Astrocyte (in vitro differentiated cells and primary cell): Measurements from ENCODE around the gene SMIM34. TPM values are rescaled to one million over a fixed set of nuclear protein-coding genes. Genes with fewer than 3 reads are reported as not detected.
"Not testable (repeated sequence)": the region's sequence is repeated elsewhere in the genome, so short reads cannot be mapped to it uniquely, and the experiment has no call there.

Experiments used
- DNase-seq: peaks from one replicate; pipeline ENCODE4 v3.0.0-alpha.2; 2010; ENCODE audit warnings: low read depth
- FAIRE-seq: peaks from 2 replicates; lab custom pipeline; 2011; peaks lifted over from hg19 to GRCh38; lab: Jason Lieb, UNC
- H2AFZ ChIP-seq: 2 replicates; pipeline ENCODE4 v1.6.0; 2012; ENCODE audit warnings: low read depth, low read length, inconsistent platforms
- H3K27ac ChIP-seq: 2 replicates; pipeline ENCODE4 v1.5.1; 2011; ENCODE audit warnings: low read depth, low read length, inconsistent platforms
- H3K27me3 ChIP-seq: 2 replicates; pipeline ENCODE4 v1.6.0; 2011; ENCODE audit warnings: low read length, inconsistent platforms; ENCODE audit not compliant: insufficient read depth
- H3K36me3 ChIP-seq: 2 replicates; pipeline ENCODE4 v1.5.1; 2011; ENCODE audit warnings: low read length, inconsistent platforms; ENCODE audit not compliant: insufficient read depth
- H3K4me1 ChIP-seq: 2 replicates; pipeline ENCODE4 v1.5.1; 2011; ENCODE audit warnings: low read length, inconsistent platforms; ENCODE audit not compliant: insufficient read depth
- H3K4me2 ChIP-seq: 2 replicates; pipeline ENCODE4 v1.6.0; 2012; ENCODE audit warnings: low read length, inconsistent platforms
- H3K4me3 ChIP-seq: 2 replicates; pipeline ENCODE4 v1.5.1; 2011; ENCODE audit warnings: low read depth, mild to moderate bottlenecking, low read length, inconsistent platforms; ENCODE audit not compliant: insufficient read depth
- H3K79me2 ChIP-seq: 2 replicates; pipeline ENCODE4 v1.6.0; 2012; ENCODE audit warnings: mild to moderate bottlenecking, low read length, inconsistent platforms; ENCODE audit not compliant: insufficient read depth
- H3K9ac ChIP-seq: 2 replicates; pipeline ENCODE4 v1.6.0; 2012; ENCODE audit warnings: mild to moderate bottlenecking, low read length, inconsistent platforms
- H3K9me3 ChIP-seq: 2 replicates; pipeline ENCODE4 v1.5.1; 2012; ENCODE audit warnings: low read depth, mild to moderate bottlenecking, low read length, inconsistent platforms; ENCODE audit not compliant: insufficient read depth
- H4K20me1 ChIP-seq: 2 replicates; pipeline ENCODE4 v1.6.0; 2012; ENCODE audit warnings: low read length, inconsistent platforms; ENCODE audit not compliant: insufficient read depth
- H3K27ac Mint-ChIP-seq: one replicate; pipeline ENCODE4 v1.8.0; 2021; ENCODE audit warnings: mild to moderate bottlenecking, mixed read lengths; ENCODE audit not compliant: unreplicated experiment
- H3K27me3 Mint-ChIP-seq: one replicate; pipeline ENCODE4 v1.8.0; 2021; ENCODE audit warnings: low read depth, mixed read lengths; ENCODE audit not compliant: unreplicated experiment
- H3K36me3 Mint-ChIP-seq: one replicate; pipeline ENCODE4 v1.8.0; 2021; ENCODE audit warnings: low read depth, mixed read lengths; ENCODE audit not compliant: unreplicated experiment
- H3K4me1 Mint-ChIP-seq: one replicate; pipeline ENCODE4 v1.8.0; 2021; ENCODE audit warnings: low read depth, mixed read lengths; ENCODE audit not compliant: unreplicated experiment
- H3K4me3 Mint-ChIP-seq: one replicate; pipeline ENCODE4 v1.8.0; 2021; ENCODE audit warnings: mild to moderate bottlenecking, moderate library complexity, mixed read lengths; ENCODE audit not compliant: unreplicated experiment
- H3K9me3 Mint-ChIP-seq: one replicate; pipeline ENCODE4 v1.8.0; 2021; ENCODE audit warnings: mild to moderate bottlenecking, mixed read lengths; ENCODE audit not compliant: unreplicated experiment
- total RNA-seq: library from RNA; stranded (reverse); gene quantifications from 2 replicates; pipeline ENCODE4 v1.2.1, GENCODE V29; 2021

The SMIM34 gene
- total RNA-seq, 1 donor from 2014 or later = not detected

- H3K9me3 Mint-ChIP-seq, H3K4me3 Mint-ChIP-seq, H4K20me1 ChIP-seq, H3K27ac ChIP-seq, H3K4me1 Mint-ChIP-seq, H3K27me3 ChIP-seq, FAIRE-seq, H3K36me3 ChIP-seq, H3K27ac Mint-ChIP-seq, H3K36me3 Mint-ChIP-seq, H3K4me3 ChIP-seq, H3K79me2 ChIP-seq, H3K9me3 ChIP-seq, H3K27me3 Mint-ChIP-seq, H3K4me1 ChIP-seq, DNase-seq, H3K4me2 ChIP-seq, H2AFZ ChIP-seq, H3K9ac ChIP-seq: not testable (repeated sequence)
Observed at GRCh38 chr21:34383724-34384415, 39.9 kb downstream of the SMIM34 start.

- not testable (repeated sequence) for H3K9me3 Mint-ChIP-seq, H3K79me2 ChIP-seq, H2AFZ ChIP-seq, H3K27ac Mint-ChIP-seq, H3K36me3 ChIP-seq, H3K4me3 ChIP-seq, H4K20me1 ChIP-seq, H3K9me3 ChIP-seq, FAIRE-seq, H3K27me3 ChIP-seq, H3K4me3 Mint-ChIP-seq, H3K4me1 ChIP-seq, H3K4me1 Mint-ChIP-seq, DNase-seq, H3K27ac ChIP-seq, H3K27me3 Mint-ChIP-seq, H3K9ac ChIP-seq, H3K4me2 ChIP-seq, H3K36me3 Mint-ChIP-seq
Observed at GRCh38 chr21:34383138-34383537, 40.6 kb downstream of the SMIM34 start.

- not testable (repeated sequence) for H3K27me3 Mint-ChIP-seq, DNase-seq, FAIRE-seq, H3K4me3 Mint-ChIP-seq, H3K4me3 ChIP-seq, H3K9me3 Mint-ChIP-seq, H3K4me2 ChIP-seq, H3K36me3 ChIP-seq, H3K9me3 ChIP-seq, H3K36me3 Mint-ChIP-seq, H3K4me1 ChIP-seq, H3K4me1 Mint-ChIP-seq, H3K27ac Mint-ChIP-seq, H3K27ac ChIP-seq, H4K20me1 ChIP-seq, H3K27me3 ChIP-seq, H3K9ac ChIP-seq, H3K79me2 ChIP-seq, H2AFZ ChIP-seq
Observed at GRCh38 chr21:34375619-34375972, 48.2 kb downstream of the SMIM34 start.

- not testable (repeated sequence) for H3K27me3 Mint-ChIP-seq, H3K9ac ChIP-seq, H3K4me3 Mint-ChIP-seq, H3K9me3 ChIP-seq, H3K4me1 Mint-ChIP-seq, H3K4me3 ChIP-seq, H3K27ac ChIP-seq, H3K27ac Mint-ChIP-seq, H3K9me3 Mint-ChIP-seq, H2AFZ ChIP-seq, FAIRE-seq, H3K79me2 ChIP-seq, H4K20me1 ChIP-seq, H3K36me3 ChIP-seq, H3K4me2 ChIP-seq, H3K4me1 ChIP-seq, H3K27me3 ChIP-seq, DNase-seq, H3K36me3 Mint-ChIP-seq
Observed at GRCh38 chr21:34374940-34375618, 48.7 kb downstream of the SMIM34 start, which contains the start of gene SMIM11. TSS of gene SMIM11 (plus strand) at chr21:34375507. CDS start at chr21:34379505, 3,998 bp downstream.

DNA sequence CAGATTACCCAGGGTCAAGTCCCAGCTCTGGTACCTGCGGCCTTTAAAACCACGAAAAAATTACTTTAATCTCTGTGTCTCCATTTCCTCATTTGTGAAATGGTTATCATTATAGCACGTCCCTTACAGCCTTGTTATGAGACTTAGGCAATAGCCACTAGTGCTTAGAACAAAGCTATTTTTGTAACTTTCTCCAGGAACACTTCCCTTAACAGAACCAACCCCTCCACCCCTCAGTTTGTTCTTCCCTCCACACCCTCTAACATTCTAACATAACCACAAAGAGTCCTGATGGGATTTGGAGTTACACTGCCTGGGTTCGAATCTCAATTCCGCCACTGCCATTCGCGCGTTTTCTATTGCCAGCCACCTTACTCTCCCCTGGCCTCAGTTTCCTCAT is 49.3 kb downstream of the SMIM34 start:
- H3K9me3 ChIP-seq, H3K36me3 Mint-ChIP-seq, H3K4me3 Mint-ChIP-seq, H3K79me2 ChIP-seq, DNase-seq, H3K9ac ChIP-seq, FAIRE-seq, H3K4me2 ChIP-seq, H3K27ac Mint-ChIP-seq, H3K4me1 ChIP-seq, H3K27me3 ChIP-seq, H3K4me1 Mint-ChIP-seq, H3K36me3 ChIP-seq, H3K27ac ChIP-seq, H3K27me3 Mint-ChIP-seq, H2AFZ ChIP-seq, H3K4me3 ChIP-seq, H4K20me1 ChIP-seq, H3K9me3 Mint-ChIP-seq: not testable (repeated sequence)
